Testis (tissue), 3 donors: ENCODE data around the gene PINK1. TPM values are rescaled to one million over a fixed set of nuclear protein-coding genes. Genes with fewer than 3 reads are reported as not detected.

ENCODE experiments used
- DNase-seq: peaks from one replicate; pipeline ENCODE4 v3.0.0-alpha.2; 2019
- H3K27ac ChIP-seq, 2 donors: fragments of 200-600 bp; sonication (generic); one replicate each; pipeline ENCODE4 v1.5.1; 2019
- H3K27me3 ChIP-seq: fragments of 200-600 bp; sonication (generic); one replicate; pipeline ENCODE4 v1.5.1; 2019
- H3K36me3 ChIP-seq: fragments of 200-600 bp; sonication (generic); one replicate; pipeline ENCODE4 v1.5.1; 2017; ENCODE audit warnings: low read depth; ENCODE audit errors: missing control alignments
- H3K4me1 ChIP-seq: fragments of 200-600 bp; sonication (generic); one replicate; pipeline ENCODE4 v1.5.1; 2019
- H3K4me3 ChIP-seq, 2 donors: fragments of 200-600 bp; sonication (generic); one replicate each; pipeline ENCODE4 v1.5.1; 2017 to 2019
- H3K9me3 ChIP-seq: fragments of 200-600 bp; sonication (generic); one replicate; pipeline ENCODE4 v1.5.1; 2017
- POLR2A ChIP-seq: fragments of 450-650 bp; IDR thresholded peaks from one replicate; pipeline ENCODE4 v1.6.1; 2017; ENCODE audit warnings: antibody characterized with exemption, mild to moderate bottlenecking, moderate library complexity
- WGBS, 2 donors: methylation state at CpG; one replicate each; pipeline ENCODE4 v1.1.5; 2018; 5-methylcytosine and 5-hydroxymethylcytosine counted together
- intact Hi-C: fragments of 100-400 bp; cut with DNase I; formaldehyde crosslinking; loops from one replicate; pipeline ENCODE4 v1.15.1; 2023; ENCODE audit warnings: low total_unique reads
- polyA plus RNA-seq: library from polyadenylated mRNA; stranded (reverse); fragments of 350-450 nt; fragmentation: Illumina TruSeq; extraction: RNeasy Lipid Tissue Mini Kit (QIAGEN cat#74804); gene quantifications from one replicate; pipeline ENCODE4 v1.2.3, GENCODE V29; 2014; ENCODE audit warnings: low read depth, low replicate concordance; ENCODE audit not compliant: insufficient read depth
- total RNA-seq, 2 donors: library from RNA; depleted of rRNA; stranded (reverse); fragments of >200 nt; gene quantifications; one replicate each; pipeline ENCODE4 v1.2.3, GENCODE V29; 2016
- TF ChIP-seq, protein P1 (sequence below), 3 experiments: fragments of 450-650 bp in 2 of 3; fragments of 200-600 bp in 1 of 3; sonication (generic) in 1 of 3; IDR thresholded peaks; one replicate each; pipeline ENCODE4 v1.5.1; 2016 to 2019; ENCODE audit warnings: antibody characterized with exemption in 3 of 3, mild to moderate bottlenecking in 2 of 3, moderate library complexity in 1 of 3

Gene PINK1
- total and polyA plus RNA-seq, 3 donors from 2014 or later = 157 to 340 (median 168) TPM

DNA sequence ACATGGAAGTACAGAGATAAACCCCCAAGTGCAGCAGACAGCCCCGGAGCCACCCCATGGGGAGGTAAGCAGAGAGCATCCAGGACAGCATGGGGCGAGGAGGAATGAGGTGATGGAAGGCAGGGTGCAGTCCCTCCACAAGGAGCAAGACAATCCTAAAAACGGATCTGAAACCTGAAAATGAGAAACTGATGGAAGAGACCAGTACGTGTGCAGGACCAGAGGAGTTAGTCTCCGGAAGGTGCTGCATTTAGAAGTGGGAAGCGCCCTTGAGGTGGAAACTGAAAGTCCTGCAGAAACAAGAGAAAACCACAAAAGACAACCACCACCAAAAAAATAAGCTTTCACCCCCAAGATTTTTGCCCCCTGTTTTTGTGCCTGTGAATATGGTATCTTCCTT, 45.3 kb downstream of the PINK1 start:
- Histone ChIP-seq H3K36me3 (no peaks in the 10 kb centered on the region), H3K4me3 (no peak overlapping the region), H3K27me3 (no peaks in the 10 kb centered on the region), H3K9me3 (no peaks in the 10 kb centered on the region), H3K4me1 (no peaks in the 10 kb centered on the region), H3K27ac (no peak overlapping the region)
- WGBS, 2 donors = 87 to 94% methylated on average over 6 of the region's 6 CpGs
- TF ChIP-seq POLR2A = no peak
- TF ChIP-seq, protein P1, sequence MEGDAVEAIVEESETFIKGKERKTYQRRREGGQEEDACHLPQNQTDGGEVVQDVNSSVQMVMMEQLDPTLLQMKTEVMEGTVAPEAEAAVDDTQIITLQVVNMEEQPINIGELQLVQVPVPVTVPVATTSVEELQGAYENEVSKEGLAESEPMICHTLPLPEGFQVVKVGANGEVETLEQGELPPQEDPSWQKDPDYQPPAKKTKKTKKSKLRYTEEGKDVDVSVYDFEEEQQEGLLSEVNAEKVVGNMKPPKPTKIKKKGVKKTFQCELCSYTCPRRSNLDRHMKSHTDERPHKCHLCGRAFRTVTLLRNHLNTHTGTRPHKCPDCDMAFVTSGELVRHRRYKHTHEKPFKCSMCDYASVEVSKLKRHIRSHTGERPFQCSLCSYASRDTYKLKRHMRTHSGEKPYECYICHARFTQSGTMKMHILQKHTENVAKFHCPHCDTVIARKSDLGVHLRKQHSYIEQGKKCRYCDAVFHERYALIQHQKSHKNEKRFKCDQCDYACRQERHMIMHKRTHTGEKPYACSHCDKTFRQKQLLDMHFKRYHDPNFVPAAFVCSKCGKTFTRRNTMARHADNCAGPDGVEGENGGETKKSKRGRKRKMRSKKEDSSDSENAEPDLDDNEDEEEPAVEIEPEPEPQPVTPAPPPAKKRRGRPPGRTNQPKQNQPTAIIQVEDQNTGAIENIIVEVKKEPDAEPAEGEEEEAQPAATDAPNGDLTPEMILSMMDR (IDR thresholded peaks at IDR 0.05) = no peak
- intact Hi-C loops = no loop called here
- no peak for DNase-seq

DNA sequence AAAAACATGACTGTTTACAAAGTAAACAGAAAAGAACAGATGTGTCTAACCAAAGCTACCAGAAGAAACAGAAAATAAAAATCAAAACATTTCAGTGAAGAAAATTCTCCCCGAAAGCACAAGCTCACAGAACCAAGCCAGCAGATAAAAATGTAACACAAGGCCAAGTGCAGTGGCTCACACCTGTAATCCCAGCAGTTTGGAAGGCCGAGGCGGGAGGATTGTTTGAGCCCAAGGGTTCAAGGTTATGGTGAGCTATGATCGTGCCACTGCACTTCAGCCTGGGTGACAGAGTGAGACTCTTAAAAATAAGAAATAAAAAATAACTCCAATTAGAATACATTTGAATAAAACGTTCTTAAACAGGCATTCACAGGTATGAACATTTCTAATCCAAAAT, 47.0 kb downstream of the PINK1 start:
- no peaks in the 10 kb centered on the region for H3K36me3 ChIP-seq
- DNase-seq = no peak
- H3K9me3 ChIP-seq = no peaks in the 10 kb centered on the region
- no peak overlapping the region for H3K4me3 ChIP-seq
- no peaks in the 10 kb centered on the region for H3K27me3 ChIP-seq
- WGBS, 2 donors = 28 to 32% methylated on average over 5 of the region's 5 CpGs
- H3K4me1 ChIP-seq = peaks cover 14% of the 10 kb centered on the region
- no peak overlapping the region for H3K27ac ChIP-seq
- TF ChIP-seq POLR2A = no peak
- TF ChIP-seq, protein P1 (IDR thresholded peaks at IDR 0.05) = no peak
- intact Hi-C loops = no loop called here

DNA sequence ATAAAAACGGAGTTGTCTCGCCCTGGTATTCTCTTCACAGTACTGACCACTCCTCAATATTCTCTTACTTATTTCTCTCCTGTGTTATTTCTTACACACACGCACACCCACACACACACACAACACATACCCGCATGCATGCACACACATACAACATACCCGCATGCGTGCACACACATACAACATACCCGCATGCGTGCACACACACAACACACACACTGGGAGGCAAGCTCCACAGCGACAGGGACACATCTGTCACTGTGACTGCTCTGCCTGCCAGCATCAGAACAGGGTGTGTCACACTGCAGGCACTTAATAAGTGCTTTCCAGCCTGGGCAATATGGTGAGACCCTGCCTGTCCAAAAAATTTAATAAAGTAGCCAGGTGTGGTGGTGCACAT, 48.7 kb downstream of the PINK1 start:
- intact Hi-C loops = no loop called here
- H3K9me3 ChIP-seq = no peaks in the 10 kb centered on the region
- TF ChIP-seq, protein P1 (IDR thresholded peaks at IDR 0.05) = no peak
- no peak for TF ChIP-seq POLR2A

DNA sequence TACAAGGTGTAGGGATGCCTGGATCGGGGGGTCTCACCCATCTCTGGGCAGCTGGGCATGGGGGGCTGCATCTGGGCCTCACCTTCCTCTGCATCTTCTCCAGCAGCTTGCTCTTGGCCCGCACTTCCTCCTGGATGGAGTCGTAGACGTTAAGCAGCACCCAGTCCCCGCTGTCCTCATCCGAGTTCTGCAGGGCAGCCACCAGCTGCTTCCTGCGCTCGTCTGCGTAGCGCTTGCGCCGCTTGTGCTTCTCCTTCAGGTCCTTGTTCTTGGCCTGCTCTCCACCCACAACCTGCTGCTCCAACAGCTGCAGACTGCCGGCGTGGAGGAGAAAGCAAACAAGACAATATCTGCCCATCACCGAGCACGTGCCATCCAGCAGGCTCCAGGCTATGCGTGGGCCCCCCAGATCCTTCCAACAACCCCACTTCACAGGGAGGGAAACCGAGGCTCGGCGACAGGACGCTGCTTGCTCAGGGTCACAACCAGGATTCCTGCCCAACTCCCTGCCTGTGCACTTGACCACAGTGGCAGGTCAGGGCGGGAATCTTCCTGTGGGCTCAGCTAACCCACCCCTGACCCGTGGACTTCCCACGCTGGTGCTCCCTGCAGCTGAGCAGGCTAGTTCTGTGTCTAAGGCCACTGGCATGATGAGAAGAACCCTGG, 49.4 kb downstream of the PINK1 start:
- Histone ChIP-seq H3K27ac (no peak overlapping the region), H3K4me3 (no peak overlapping the region), H3K9me3 (no peaks in the 10 kb centered on the region), H3K4me1 (peaks cover 22% of the 10 kb centered on the region), H3K36me3 (no peaks in the 10 kb centered on the region), H3K27me3 (no peaks in the 10 kb centered on the region)
- no peak for DNase-seq
- TF ChIP-seq, protein P1 (IDR thresholded peaks at IDR 0.05) = no peak
- TF ChIP-seq POLR2A = no peak
- 62 to 79% methylated on average over 15 to 24 of the region's 24 CpGs for WGBS, 2 donors
- intact Hi-C loops = no loop called here

More for the DNA sequence above, 48.7 kb downstream of the PINK1 start:
- no peak overlapping the region for H3K27ac ChIP-seq
- 90 to 93% methylated on average over 9 of the region's 9 CpGs for WGBS, 2 donors
- no peaks in the 10 kb centered on the region for H3K27me3 ChIP-seq
- H3K4me3 ChIP-seq = no peak overlapping the region
- H3K4me1 ChIP-seq = peaks cover 22% of the 10 kb centered on the region
- H3K36me3 ChIP-seq = no peaks in the 10 kb centered on the region
- DNase-seq = no peak

DNA sequence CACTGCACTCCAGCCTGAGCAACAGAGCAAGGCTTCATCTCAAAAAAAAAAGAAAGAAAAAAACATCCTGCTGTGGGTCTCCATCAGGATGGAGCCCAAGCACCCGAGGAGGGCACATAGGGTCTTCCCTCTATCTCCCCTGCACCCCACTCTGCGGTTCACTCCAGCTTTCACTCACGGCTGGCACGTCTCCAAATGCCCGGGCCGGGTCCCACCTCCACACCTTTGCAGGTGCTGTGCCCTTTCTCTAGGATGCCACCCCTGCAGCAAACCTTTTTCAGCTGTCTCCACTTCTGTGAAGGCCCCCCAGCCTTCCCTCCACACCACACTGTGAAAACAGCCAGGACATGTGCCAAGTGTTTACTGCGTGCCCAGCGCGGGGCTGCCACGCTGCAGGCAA, 50.4 kb downstream of the PINK1 start:
- H3K4me3 ChIP-seq = no peak overlapping the region
- intact Hi-C loops = no loop called here
- peak overlapping the region in 1 of 2 donors; percentile 85 for H3K27ac ChIP-seq
- TF ChIP-seq POLR2A = no peak
- TF ChIP-seq, protein P1 (IDR thresholded peaks at IDR 0.05) = no peak
- DNase-seq = no peak
- 85 to 90% methylated on average over 10 of the region's 10 CpGs for WGBS, 2 donors
- no peaks in the 10 kb centered on the region for H3K9me3 ChIP-seq
- peaks cover 22% of the 10 kb centered on the region for H3K4me1 ChIP-seq
- H3K36me3 ChIP-seq = no peaks in the 10 kb centered on the region
- no peaks in the 10 kb centered on the region for H3K27me3 ChIP-seq
